GM21515 (cell line): ENCODE results near the gene RAB42.
A peak's percentile ranks its signal among the peaks of the same experiment; 100 is the strongest.
"Not testable (repeated sequence)": the region's sequence is repeated elsewhere in the genome, so short reads cannot be mapped to it uniquely, and the experiment has no call there.

ENCODE experiments used
- ATAC-seq: cut with Tn5 transposase; IDR thresholded peaks from one replicate; pipeline ENCODE4 v1.9.1; 2021; ENCODE audit not compliant: unreplicated experiment

The RAB42 gene

GRCh38 chr1:28591708-28592320 lies at the start of gene RAB42:
Gene RAB42 (plus strand): TSS chr1:28592265. CDS start chr1:28592512, 247 bp downstream.
- ATAC-seq: no peak

GRCh38 chr1:28545246-28545628 lies 46.8 kb upstream of the RAB42 start:
- no peak for ATAC-seq

GRCh38 chr1:28548318-28548717 lies 43.7 kb upstream of the RAB42 start:
- ATAC-seq: no peak

- ATAC-seq: no peak
Measured at GRCh38 chr1:28551381-28551780, 40.7 kb upstream of the RAB42 start.

- peak; percentile 86 for ATAC-seq
Measured at GRCh38 chr1:28552758-28553663, 39.1 kb upstream of the RAB42 start, which contains the start of gene TRNAU1AP. Gene TRNAU1AP (plus strand): TSS chr1:28553085. CDS start chr1:28553111, 26 bp downstream.

GRCh38 chr1:28560886-28561285 lies 31.2 kb upstream of the RAB42 start:
- no peak for ATAC-seq

- ATAC-seq: no peak
Measured at GRCh38 chr1:28564310-28564709, 27.8 kb upstream of the RAB42 start.

- no peak for ATAC-seq
Measured at GRCh38 chr1:28565040-28565439, 27.0 kb upstream of the RAB42 start.

- ATAC-seq: no peak
Measured at GRCh38 chr1:28565726-28566125, 26.3 kb upstream of the RAB42 start.

- ATAC-seq: no peak
Measured at GRCh38 chr1:28566931-28567330, 25.1 kb upstream of the RAB42 start.

GRCh38 chr1:28571911-28572310 lies 20.2 kb upstream of the RAB42 start:
- ATAC-seq: no peak

- ATAC-seq: not testable (repeated sequence)
Measured at GRCh38 chr1:28572891-28573290, 19.2 kb upstream of the RAB42 start.

- no peak for ATAC-seq
Measured at GRCh38 chr1:28573564-28573963, 18.5 kb upstream of the RAB42 start.

- ATAC-seq: no peak
Measured at GRCh38 chr1:28577052-28577678, 14.9 kb upstream of the RAB42 start.

- no peak for ATAC-seq
Measured at GRCh38 chr1:28577738-28578536, 14.1 kb upstream of the RAB42 start.

- no peak for ATAC-seq
Measured at GRCh38 chr1:28578696-28579218, 13.3 kb upstream of the RAB42 start.

- no peak for ATAC-seq
Measured at GRCh38 chr1:28579401-28579800, 12.7 kb upstream of the RAB42 start.

- ATAC-seq: peak; percentile 20
Measured at GRCh38 chr1:28580722-28581530, 11.1 kb upstream of the RAB42 start.

GRCh38 chr1:28581531-28582247 lies 10.4 kb upstream of the RAB42 start:
- peak; percentile 82 for ATAC-seq
